Measurements from ENCODE around the gene ORC1.

- TF ChIP-seq CTCF (IDR thresholded peaks at IDR 0.05), result no peak
- TF ChIP-seq POLR2A (IDR thresholded peaks at IDR 0.05), result no peak
Measured at GRCh38 chr1:52386458-52386857, 17.8 kb downstream of the ORC1 start.
